Neuron (in vitro differentiated cells): ENCODE measurements around the gene EPHB2.

ENCODE experiments used
- H2AFZ ChIP-seq: one replicate; pipeline ENCODE4 v1.6.1; 2013; ENCODE audit warnings: low read depth, mild to moderate bottlenecking, inconsistent platforms, low read length, moderate library complexity
- H3K27me3 ChIP-seq: one replicate; pipeline ENCODE4 v1.6.1; 2013; ENCODE audit warnings: low read length; ENCODE audit not compliant: insufficient read depth
- H3K36me3 ChIP-seq: one replicate; pipeline ENCODE4 v1.6.1; 2013; ENCODE audit warnings: low read length; ENCODE audit not compliant: insufficient read depth
- H3K4me1 ChIP-seq: one replicate; pipeline ENCODE4 v1.6.1; 2013; ENCODE audit warnings: low read length; ENCODE audit not compliant: insufficient read depth
- H3K4me3 ChIP-seq: 2 replicates; pipeline ENCODE4 v1.5.1; 2013; ENCODE audit warnings: mild to moderate bottlenecking, low read length, moderate library complexity
- H3K9me3 ChIP-seq: one replicate; pipeline ENCODE4 v1.6.1; 2013; ENCODE audit warnings: low read length

EPHB2 gene

DNA sequence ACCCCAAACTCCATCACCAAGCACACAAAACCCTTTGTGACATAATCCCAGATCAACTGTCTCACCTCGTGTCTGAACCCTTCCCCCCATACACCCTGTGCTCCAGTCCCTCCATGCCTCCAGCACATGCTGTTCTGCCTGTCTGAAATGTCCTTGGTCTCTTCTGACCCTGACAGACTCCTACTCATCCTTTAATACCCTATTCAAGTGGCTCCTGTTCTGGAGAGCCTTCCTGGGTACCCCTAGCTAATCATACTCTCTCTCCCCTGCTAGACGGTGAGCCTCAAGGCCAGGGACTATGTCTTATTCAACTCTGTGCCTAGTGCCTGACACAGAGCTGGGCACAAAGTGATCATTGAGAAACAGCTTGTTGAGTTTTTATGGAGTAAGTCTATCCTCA, 137.1 kb downstream of the EPHB2 start:
- no peak overlapping the region for H3K4me3 ChIP-seq
- no peaks in the 10 kb centered on the region for H3K4me1 ChIP-seq
- H2AFZ ChIP-seq, result no peak overlapping the region
- H3K27me3 ChIP-seq, result no peaks in the 10 kb centered on the region
- H3K9me3 ChIP-seq, result peaks cover 7% of the 10 kb centered on the region
- H3K36me3 ChIP-seq, result peaks cover 8% of the 10 kb centered on the region

DNA sequence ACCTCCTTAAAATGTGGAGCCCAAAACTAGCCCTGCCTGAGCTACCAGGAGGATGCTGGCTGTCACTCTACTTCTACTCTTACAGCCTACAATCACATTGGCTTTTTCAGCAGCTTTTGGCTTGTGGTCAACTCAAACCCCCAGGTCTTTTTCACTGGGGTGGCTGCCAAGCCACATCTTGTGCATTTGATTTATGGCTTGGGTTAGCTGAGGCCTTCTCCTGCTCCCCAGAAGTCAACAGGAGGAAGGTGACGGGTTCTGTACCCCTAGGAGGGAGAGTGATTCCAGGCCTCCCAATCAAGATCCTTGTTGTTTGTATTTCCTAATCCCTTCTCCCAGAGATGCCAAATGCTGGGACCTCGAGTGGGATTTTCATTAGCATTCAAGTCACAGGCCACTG, 137.8 kb downstream of the EPHB2 start:
- Histone ChIP-seq H3K27me3 (no peaks in the 10 kb centered on the region), H3K9me3 (peaks cover 7% of the 10 kb centered on the region), H3K36me3 (peaks cover 8% of the 10 kb centered on the region), H3K4me3 (no peak overlapping the region), H3K4me1 (no peaks in the 10 kb centered on the region), H2AFZ (no peak overlapping the region)

GRCh38 chr1:22849770-22850169, 139.1 kb downstream of the EPHB2 start:
- no peaks in the 10 kb centered on the region for H3K27me3 ChIP-seq

DNA sequence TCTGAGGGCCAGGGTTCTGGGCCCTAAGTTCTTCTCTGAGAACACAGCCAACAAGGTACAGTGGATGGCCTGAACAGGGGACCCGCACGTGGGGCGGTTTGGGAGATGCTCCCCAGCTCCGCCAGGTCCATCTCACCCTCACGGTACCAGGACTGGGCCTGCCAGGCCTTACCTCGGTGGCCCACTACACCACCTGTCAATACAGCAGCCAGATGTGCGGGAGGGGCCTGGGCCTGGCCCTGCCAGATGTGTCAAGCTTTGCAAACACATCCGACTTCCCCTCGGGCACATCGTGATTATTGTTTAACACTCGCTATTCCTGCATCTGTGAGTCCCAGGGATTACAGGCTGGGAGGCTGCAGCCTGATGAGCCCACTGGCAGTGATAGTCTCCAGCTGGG, 139.6 kb downstream of the EPHB2 start:
- Histone ChIP-seq H3K4me1 (no peaks in the 10 kb centered on the region), H3K9me3 (peaks cover 7% of the 10 kb centered on the region), H3K36me3 (peaks cover 8% of the 10 kb centered on the region), H3K27me3 (no peaks in the 10 kb centered on the region), H3K4me3 (no peak overlapping the region), H2AFZ (no peak overlapping the region)

More at GRCh38 chr1:22849770-22850169, 139.1 kb downstream of the EPHB2 start:
- Histone ChIP-seq H3K9me3 (peaks cover 7% of the 10 kb centered on the region), H2AFZ (no peak overlapping the region), H3K4me3 (no peak overlapping the region), H3K4me1 (no peaks in the 10 kb centered on the region), H3K36me3 (peaks cover 8% of the 10 kb centered on the region)

DNA sequence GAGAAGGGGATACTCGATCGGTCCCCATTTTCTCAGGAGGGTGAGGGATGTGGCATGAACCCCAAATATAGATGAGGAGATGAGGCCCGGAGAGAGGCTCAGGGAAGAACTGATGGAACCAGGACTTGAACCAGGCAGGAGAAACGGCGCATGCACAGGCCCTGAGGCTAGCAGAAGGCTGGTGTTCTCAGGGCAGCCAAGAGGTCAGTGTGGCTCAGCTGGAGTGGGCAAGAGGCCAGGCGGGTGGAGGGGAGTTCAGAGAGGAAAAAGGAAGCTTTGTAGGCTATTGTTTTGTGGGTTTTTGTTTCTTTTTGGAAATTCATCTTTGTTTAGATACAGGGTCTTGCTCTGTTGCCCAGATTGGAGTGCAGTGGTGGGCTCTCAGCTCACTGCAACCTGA, 140.0 kb downstream of the EPHB2 start:
- Histone ChIP-seq H3K9me3 (peaks cover 7% of the 10 kb centered on the region), H3K4me1 (no peaks in the 10 kb centered on the region), H3K27me3 (no peaks in the 10 kb centered on the region), H3K4me3 (no peak overlapping the region), H3K36me3 (peaks cover 8% of the 10 kb centered on the region), H2AFZ (no peak overlapping the region)

- no peak overlapping the region for H3K4me3 ChIP-seq
- H3K27me3 ChIP-seq, result no peaks in the 10 kb centered on the region
- peaks cover 8% of the 10 kb centered on the region for H3K36me3 ChIP-seq
- H2AFZ ChIP-seq, result no peak overlapping the region
- H3K9me3 ChIP-seq, result peaks cover 7% of the 10 kb centered on the region
- H3K4me1 ChIP-seq, result no peaks in the 10 kb centered on the region
Observed at GRCh38 chr1:22851517-22851916, 140.9 kb downstream of the EPHB2 start.

DNA sequence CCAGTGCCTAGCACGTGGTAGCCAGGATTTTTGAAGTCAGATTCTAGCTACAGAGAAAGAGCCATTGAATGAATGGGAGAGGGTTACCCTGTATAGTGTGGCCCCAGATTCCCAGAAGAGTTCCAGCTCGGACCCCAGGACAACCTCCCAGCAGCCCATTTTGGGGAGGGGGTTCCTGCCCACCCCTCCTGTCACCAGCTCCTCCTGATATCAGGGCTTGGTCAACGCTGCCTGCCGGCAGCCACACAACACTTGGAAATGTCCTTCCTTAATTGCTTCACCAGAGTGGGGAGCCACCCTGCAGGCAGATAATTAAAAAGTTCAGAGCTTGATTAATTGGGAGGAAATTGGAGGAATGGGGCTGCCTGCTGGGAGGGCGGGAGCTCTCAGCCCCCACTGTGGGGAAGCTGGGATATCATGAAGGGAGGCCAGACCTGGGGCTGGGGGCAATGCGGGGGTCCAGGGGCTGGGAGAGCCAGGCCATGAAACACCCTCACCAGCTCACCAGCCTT, 141.6 kb downstream of the EPHB2 start:
- no peak overlapping the region for H3K4me3 ChIP-seq
- H3K4me1 ChIP-seq, result no peaks in the 10 kb centered on the region
- peaks cover 7% of the 10 kb centered on the region for H3K9me3 ChIP-seq
- no peak overlapping the region for H2AFZ ChIP-seq
- peaks cover 3% of the 10 kb centered on the region for H3K36me3 ChIP-seq
- no peaks in the 10 kb centered on the region for H3K27me3 ChIP-seq

DNA sequence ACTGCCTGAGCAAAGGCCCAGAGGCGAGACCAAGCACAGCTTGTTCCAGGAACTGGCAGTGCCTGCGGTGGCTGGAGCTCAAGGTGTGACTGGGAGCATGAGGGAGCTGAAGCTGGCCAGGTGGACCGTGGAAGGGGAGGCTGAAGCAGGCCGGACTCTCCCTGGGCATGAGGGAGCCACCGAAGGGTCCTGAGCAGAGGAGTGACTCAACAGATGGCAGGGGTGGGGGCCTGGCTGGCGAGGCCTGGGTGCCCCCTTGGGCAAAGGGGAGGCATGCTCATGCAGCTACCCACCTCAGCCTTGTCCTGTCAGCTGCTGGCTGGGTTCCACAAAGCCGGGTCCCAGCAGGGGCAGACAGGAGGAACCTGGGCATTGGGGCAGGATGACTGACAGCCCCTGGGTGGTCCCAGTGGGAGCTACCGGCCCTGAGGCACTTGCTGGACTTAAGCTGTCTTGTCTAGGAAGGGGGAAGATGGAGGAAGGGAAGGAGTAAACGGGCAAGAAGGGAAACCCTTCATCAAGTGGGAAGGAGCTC, 143.1 kb downstream of the EPHB2 start:
- Histone ChIP-seq H3K4me1 (no peaks in the 10 kb centered on the region), H2AFZ (no peak overlapping the region), H3K27me3 (no peaks in the 10 kb centered on the region)

GRCh38 chr1:22854688-22855565, 144.3 kb downstream of the EPHB2 start:
- Histone ChIP-seq H3K4me1 (no peaks in the 10 kb centered on the region), H2AFZ (no peak overlapping the region), H3K9me3 (no peaks in the 10 kb centered on the region), H3K36me3 (no peaks in the 10 kb centered on the region), H3K4me3 (no peak overlapping the region), H3K27me3 (no peaks in the 10 kb centered on the region)

More for the DNA sequence above, 143.1 kb downstream of the EPHB2 start:
- H3K4me3 ChIP-seq, result no peak overlapping the region
- H3K9me3 ChIP-seq, result no peaks in the 10 kb centered on the region
- peaks cover 3% of the 10 kb centered on the region for H3K36me3 ChIP-seq

GRCh38 chr1:22855668-22856606, 145.3 kb downstream of the EPHB2 start:
- no peaks in the 10 kb centered on the region for H3K27me3 ChIP-seq
- no peak overlapping the region for H3K4me3 ChIP-seq
- no peaks in the 10 kb centered on the region for H3K9me3 ChIP-seq
- no peak overlapping the region for H2AFZ ChIP-seq
- H3K36me3 ChIP-seq, result no peaks in the 10 kb centered on the region
- no peaks in the 10 kb centered on the region for H3K4me1 ChIP-seq

- Histone ChIP-seq H3K9me3 (no peaks in the 10 kb centered on the region), H2AFZ (no peak overlapping the region), H3K36me3 (no peaks in the 10 kb centered on the region), H3K4me1 (peaks cover 3% of the 10 kb centered on the region), H3K27me3 (no peaks in the 10 kb centered on the region), H3K4me3 (no peak overlapping the region)
Observed at GRCh38 chr1:22857661-22858060, 147.0 kb downstream of the EPHB2 start.

DNA sequence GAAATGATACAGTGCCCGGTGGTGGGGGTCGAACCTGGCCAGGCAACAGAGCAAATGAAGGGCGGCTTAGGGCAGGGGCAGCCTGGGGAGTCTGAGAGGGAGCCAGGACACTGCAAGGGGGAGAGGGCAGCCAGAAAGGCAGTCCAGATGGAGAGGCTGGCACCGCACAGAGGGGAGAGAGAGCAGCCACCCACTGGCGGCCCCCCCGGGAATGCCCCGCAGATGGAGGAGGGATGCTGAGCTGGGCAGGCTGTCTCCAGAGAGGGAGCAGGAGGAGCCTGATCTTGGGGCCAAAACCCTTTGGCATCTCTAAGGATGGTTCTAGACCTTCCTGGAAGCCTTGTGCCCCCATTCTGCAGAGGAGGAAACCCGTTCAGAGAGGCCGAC, 149.8 kb downstream of the EPHB2 start:
- peaks cover 25% of the 10 kb centered on the region for H3K36me3 ChIP-seq
- H3K4me1 ChIP-seq, result peaks cover 3% of the 10 kb centered on the region
- H3K9me3 ChIP-seq, result no peaks in the 10 kb centered on the region
- H3K4me3 ChIP-seq, result no peak overlapping the region
- no peaks in the 10 kb centered on the region for H3K27me3 ChIP-seq
- H2AFZ ChIP-seq, result no peak overlapping the region
